ENCODE results near the gene PRKG1. TPM values are rescaled to one million over a fixed set of nuclear protein-coding genes. Genes with fewer than 3 reads are reported as not detected.
"Not testable (repeated sequence)": the region's sequence is repeated elsewhere in the genome, so short reads cannot be mapped to it uniquely, and the experiment has no call there.

The PRKG1 gene
- total and polyA plus RNA-seq, 2 donors (not counting 1 experiment from before 2014, with no cell fraction given): 45.8 to 71.8 TPM

DNA sequence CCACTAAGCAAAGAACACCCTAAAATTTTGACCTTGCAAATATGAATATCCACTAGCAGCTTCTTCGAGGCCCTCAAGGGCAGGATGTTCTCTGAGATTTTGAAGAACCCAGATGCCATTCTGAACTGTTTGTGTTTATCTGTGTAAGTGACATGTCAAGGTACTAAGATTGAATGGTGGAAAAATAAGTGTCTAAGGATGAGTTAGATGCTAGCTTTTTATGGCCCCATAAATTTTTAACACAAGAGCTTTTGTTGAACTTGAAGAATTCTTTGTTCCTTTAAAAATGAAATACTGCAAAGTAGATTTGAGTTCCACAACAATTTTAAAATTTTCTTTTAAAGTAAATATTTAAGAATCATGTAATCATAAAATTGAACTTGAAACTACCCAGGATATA is 365.4 kb downstream of the PRKG1 start:
- Histone ChIP-seq H3K9ac (ENCODE audit: insufficient read depth, low read length) (no peak overlapping the region), H4K20me1 (ENCODE audit: control insufficient read depth, extremely low read depth, insufficient read depth, low read length) (no peaks in the 10 kb centered on the region), H3K4me1 (ENCODE audit: control insufficient read depth, extremely low read depth, insufficient read depth, low read length) (no peaks in the 10 kb centered on the region), H3K4me3 (replicated peaks in 1 of 4; ENCODE audit: control extremely low read depth in 1 of 4, insufficient read depth in 1 of 4, low read depth in 3 of 4, low read length in 4 of 4) (no peak overlapping the region), H3K79me2 (ENCODE audit: control insufficient read depth, insufficient read depth, low read length) (no peaks in the 10 kb centered on the region), H3K27ac (ENCODE audit: insufficient read depth, low read length) (no peak overlapping the region), H3K27me3 (ENCODE audit: control insufficient read depth, insufficient read depth, low read length) (no peaks in the 10 kb centered on the region), H2AFZ (ENCODE audit: low read length) (no peak overlapping the region), H3K4me2 (ENCODE audit: extremely low read depth, insufficient read depth, low read length) (no peak overlapping the region), H3K9me3 (ENCODE audit: control insufficient read depth, insufficient read depth, low read depth, low read length) (no peaks in the 10 kb centered on the region), H3K36me3 (ENCODE audit: control insufficient read depth, insufficient read depth, low read length) (no peaks in the 10 kb centered on the region)
- no peak for DNase-seq (ENCODE audit: low read depth in 2 of 2)
- TF ChIP-seq, protein P1, sequence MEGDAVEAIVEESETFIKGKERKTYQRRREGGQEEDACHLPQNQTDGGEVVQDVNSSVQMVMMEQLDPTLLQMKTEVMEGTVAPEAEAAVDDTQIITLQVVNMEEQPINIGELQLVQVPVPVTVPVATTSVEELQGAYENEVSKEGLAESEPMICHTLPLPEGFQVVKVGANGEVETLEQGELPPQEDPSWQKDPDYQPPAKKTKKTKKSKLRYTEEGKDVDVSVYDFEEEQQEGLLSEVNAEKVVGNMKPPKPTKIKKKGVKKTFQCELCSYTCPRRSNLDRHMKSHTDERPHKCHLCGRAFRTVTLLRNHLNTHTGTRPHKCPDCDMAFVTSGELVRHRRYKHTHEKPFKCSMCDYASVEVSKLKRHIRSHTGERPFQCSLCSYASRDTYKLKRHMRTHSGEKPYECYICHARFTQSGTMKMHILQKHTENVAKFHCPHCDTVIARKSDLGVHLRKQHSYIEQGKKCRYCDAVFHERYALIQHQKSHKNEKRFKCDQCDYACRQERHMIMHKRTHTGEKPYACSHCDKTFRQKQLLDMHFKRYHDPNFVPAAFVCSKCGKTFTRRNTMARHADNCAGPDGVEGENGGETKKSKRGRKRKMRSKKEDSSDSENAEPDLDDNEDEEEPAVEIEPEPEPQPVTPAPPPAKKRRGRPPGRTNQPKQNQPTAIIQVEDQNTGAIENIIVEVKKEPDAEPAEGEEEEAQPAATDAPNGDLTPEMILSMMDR (conservative IDR thresholded peaks at IDR 0.05 in 1 of 2, IDR thresholded peaks at IDR 0.05 in 1 of 2; ENCODE audit: low read depth in 1 of 2, low read length in 2 of 2): no peak
- no peak for TF ChIP-seq EZH2 (IDR thresholded peaks at IDR 0.05; ENCODE audit: low read length, missing control alignments)

DNA sequence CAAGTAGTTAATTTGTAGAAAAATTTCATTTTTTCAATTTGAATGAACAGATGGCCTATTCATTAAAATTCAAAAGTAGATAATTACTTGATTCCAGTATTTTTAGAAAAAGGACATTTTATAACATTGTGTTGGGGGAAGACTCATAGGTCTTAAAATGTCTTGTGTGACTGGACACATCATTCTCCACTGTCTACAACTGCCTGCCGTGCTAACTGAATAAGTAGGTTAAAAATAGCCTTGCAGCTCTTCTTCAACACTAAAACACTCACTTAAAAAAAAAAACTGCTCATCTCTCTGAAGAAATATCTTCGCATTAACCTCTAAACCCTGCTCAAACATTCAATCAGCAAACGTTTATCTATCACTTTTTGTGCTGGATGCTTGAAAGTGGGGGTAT is 371.3 kb downstream of the PRKG1 start:
- H3K36me3 ChIP-seq (ENCODE audit: control insufficient read depth, insufficient read depth, low read length): no peaks in the 10 kb centered on the region
- H3K9me3 ChIP-seq (ENCODE audit: control insufficient read depth, insufficient read depth, low read depth, low read length): no peaks in the 10 kb centered on the region
- no peak overlapping the region for H3K4me2 ChIP-seq (ENCODE audit: extremely low read depth, insufficient read depth, low read length)

DNA sequence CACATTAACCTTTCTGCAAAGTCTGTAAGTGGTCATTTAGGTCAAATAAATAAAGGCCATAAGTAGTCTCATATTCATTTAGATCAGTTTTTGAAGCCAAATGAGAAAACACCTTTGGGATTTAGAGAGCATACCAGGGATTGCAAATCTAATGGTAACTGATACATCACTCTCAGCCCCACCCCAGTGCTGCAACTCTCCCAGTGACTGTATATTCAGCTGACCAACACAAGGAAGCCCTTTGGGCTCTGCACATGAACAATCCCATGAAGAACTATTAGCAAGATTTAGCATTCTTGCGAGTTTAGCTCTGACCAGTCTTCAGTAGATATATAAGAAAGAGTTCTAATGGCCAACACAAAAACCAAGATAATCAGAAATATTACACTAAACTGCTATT is 372.8 kb downstream of the PRKG1 start:
- Histone ChIP-seq H3K9ac (ENCODE audit: insufficient read depth, low read length) (no peak overlapping the region), H3K4me2 (ENCODE audit: extremely low read depth, insufficient read depth, low read length) (no peak overlapping the region), H4K20me1 (ENCODE audit: control insufficient read depth, extremely low read depth, insufficient read depth, low read length) (no peaks in the 10 kb centered on the region), H2AFZ (ENCODE audit: low read length) (no peak overlapping the region), H3K79me2 (ENCODE audit: control insufficient read depth, insufficient read depth, low read length) (no peaks in the 10 kb centered on the region), H3K9me3 (ENCODE audit: control insufficient read depth, insufficient read depth, low read depth, low read length) (no peaks in the 10 kb centered on the region), H3K4me3 (replicated peaks in 1 of 4; ENCODE audit: control extremely low read depth in 1 of 4, insufficient read depth in 1 of 4, low read depth in 3 of 4, low read length in 4 of 4) (no peak overlapping the region), H3K27me3 (ENCODE audit: control insufficient read depth, insufficient read depth, low read length) (no peaks in the 10 kb centered on the region), H3K4me1 (ENCODE audit: control insufficient read depth, extremely low read depth, insufficient read depth, low read length) (no peaks in the 10 kb centered on the region), H3K36me3 (ENCODE audit: control insufficient read depth, insufficient read depth, low read length) (no peaks in the 10 kb centered on the region), H3K27ac (ENCODE audit: insufficient read depth, low read length) (no peak overlapping the region)
- TF ChIP-seq EZH2 (IDR thresholded peaks at IDR 0.05; ENCODE audit: low read length, missing control alignments): no peak
- DNase-seq (ENCODE audit: low read depth in 2 of 2): no peak

More for the DNA sequence above, 371.3 kb downstream of the PRKG1 start:
- Histone ChIP-seq H3K4me3 (replicated peaks in 1 of 4; ENCODE audit: control extremely low read depth in 1 of 4, insufficient read depth in 1 of 4, low read depth in 3 of 4, low read length in 4 of 4) (no peak overlapping the region), H3K27me3 (ENCODE audit: control insufficient read depth, insufficient read depth, low read length) (no peaks in the 10 kb centered on the region), H3K27ac (ENCODE audit: insufficient read depth, low read length) (no peak overlapping the region), H3K79me2 (ENCODE audit: control insufficient read depth, insufficient read depth, low read length) (no peaks in the 10 kb centered on the region), H3K4me1 (ENCODE audit: control insufficient read depth, extremely low read depth, insufficient read depth, low read length) (no peaks in the 10 kb centered on the region), H4K20me1 (ENCODE audit: control insufficient read depth, extremely low read depth, insufficient read depth, low read length) (no peaks in the 10 kb centered on the region), H3K9ac (ENCODE audit: insufficient read depth, low read length) (no peak overlapping the region), H2AFZ (ENCODE audit: low read length) (no peak overlapping the region)
- no peak for DNase-seq (ENCODE audit: low read depth in 2 of 2)
- TF ChIP-seq EZH2 (IDR thresholded peaks at IDR 0.05; ENCODE audit: low read length, missing control alignments): no peak
- TF ChIP-seq, protein P1 (conservative IDR thresholded peaks at IDR 0.05 in 1 of 2, IDR thresholded peaks at IDR 0.05 in 1 of 2; ENCODE audit: low read depth in 1 of 2, low read length in 2 of 2): no peak

DNA sequence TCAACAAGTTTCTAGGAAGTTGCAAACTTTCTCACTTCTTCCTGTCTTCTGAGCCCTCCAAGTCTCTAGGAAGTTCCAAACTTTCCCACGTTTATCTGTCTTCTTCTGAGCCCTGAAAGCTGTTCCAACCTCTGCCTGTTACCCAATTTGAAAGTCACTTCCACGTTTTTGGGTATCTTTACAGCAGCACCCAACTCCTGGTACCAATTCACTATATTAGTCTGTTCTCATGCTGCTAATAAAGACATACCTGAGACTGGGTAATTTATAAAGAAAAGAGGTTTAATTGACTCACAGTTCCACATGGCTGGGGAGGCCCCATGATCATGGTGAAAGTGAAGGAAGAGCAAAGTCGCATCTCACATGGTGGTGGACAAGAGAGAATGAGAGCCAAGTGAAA is 381.5 kb downstream of the PRKG1 start:
- not testable (repeated sequence) for DNase-seq (ENCODE audit: low read depth in 2 of 2); H3K79me2 ChIP-seq (ENCODE audit: control insufficient read depth, insufficient read depth, low read length); H2AFZ ChIP-seq (ENCODE audit: low read length); H3K9me3 ChIP-seq (ENCODE audit: control insufficient read depth, insufficient read depth, low read depth, low read length); H3K9ac ChIP-seq (ENCODE audit: insufficient read depth, low read length); H3K27me3 ChIP-seq (ENCODE audit: control insufficient read depth, insufficient read depth, low read length); H3K36me3 ChIP-seq (ENCODE audit: control insufficient read depth, insufficient read depth, low read length); H3K27ac ChIP-seq (ENCODE audit: insufficient read depth, low read length); H3K4me1 ChIP-seq (ENCODE audit: control insufficient read depth, extremely low read depth, insufficient read depth, low read length); H4K20me1 ChIP-seq (ENCODE audit: control insufficient read depth, extremely low read depth, insufficient read depth, low read length); H3K4me3 ChIP-seq (replicated peaks in 1 of 4; ENCODE audit: control extremely low read depth in 1 of 4, insufficient read depth in 1 of 4, low read depth in 3 of 4, low read length in 4 of 4); H3K4me2 ChIP-seq (ENCODE audit: extremely low read depth, insufficient read depth, low read length)
